Ishikawa (cell line): ENCODE results near the gene ARHGEF17.

Experiments used
- CEBPB ChIP-seq: IDR thresholded peaks from 2 replicates; pipeline ENCODE4 v1.6.1; 2012
- CREB1 ChIP-seq: IDR thresholded peaks from 2 replicates; pipeline ENCODE4 v1.6.1; 2012; ENCODE audit warnings: low read depth
- EGR1 ChIP-seq: IDR thresholded peaks from 2 replicates; pipeline ENCODE4 v1.6.1; 2012
- EP300 ChIP-seq: IDR thresholded peaks from 2 replicates; pipeline ENCODE4 v1.6.1; 2012; ENCODE audit warnings: borderline replicate concordance
- FOXM1 ChIP-seq: IDR thresholded peaks from 2 replicates; pipeline ENCODE4 v1.6.1; 2012; ENCODE audit warnings: low read depth, borderline replicate concordance
- MAX ChIP-seq: IDR thresholded peaks from 2 replicates; pipeline ENCODE4 v1.6.1; 2012
- NFIC ChIP-seq: IDR thresholded peaks from 2 replicates; pipeline ENCODE4 v1.6.1; 2012
- RAD21 ChIP-seq: IDR thresholded peaks from 2 replicates; pipeline ENCODE4 v1.6.1; 2012; ENCODE audit warnings: low read depth
- REST ChIP-seq: IDR thresholded peaks from 2 replicates; pipeline ENCODE4 v1.6.1; 2012; ENCODE audit warnings: low read depth, mild to moderate bottlenecking
- TAF1 ChIP-seq: IDR thresholded peaks from 2 replicates; pipeline ENCODE4 v1.6.1; 2012; ENCODE audit warnings: low read depth, mild to moderate bottlenecking
- TCF12 ChIP-seq: IDR thresholded peaks from 2 replicates; pipeline ENCODE4 v1.6.1; 2012; ENCODE audit warnings: low read depth
- TEAD4 ChIP-seq: IDR thresholded peaks from 2 replicates; pipeline ENCODE4 v1.6.1; 2012
- USF1 ChIP-seq: IDR thresholded peaks from 2 replicates; pipeline ENCODE4 v1.6.1; 2012
- YY1 ChIP-seq: IDR thresholded peaks from 2 replicates; pipeline ENCODE4 v1.6.1; 2012; ENCODE audit warnings: low read depth
- ZBTB7A ChIP-seq: IDR thresholded peaks from 2 replicates; pipeline ENCODE4 v1.6.1; 2012; ENCODE audit warnings: low read depth

The ARHGEF17 gene

GRCh38 chr11:73359341-73359740, 51.3 kb downstream of the ARHGEF17 start:
- TF ChIP-seq TAF1 (no peak), CREB1 (no peak), FOXM1 (no peak), MAX (no peak), USF1 (no peak), TCF12 (no peak), CEBPB (no peak), EP300 (no peak), TEAD4 (no peak), YY1 (no peak), NFIC (no peak), RAD21 (no peak), ZBTB7A (no peak), REST (no peak), EGR1 (no peak)

GRCh38 chr11:73359930-73360742, 52.1 kb downstream of the ARHGEF17 start:
- TF ChIP-seq USF1 (no peak), RAD21 (peak; percentile 59), CEBPB (no peak), TCF12 (no peak), TAF1 (no peak), MAX (no peak)

- no peak for TF ChIP-seq CEBPB
- no peak for TF ChIP-seq NFIC
- TF ChIP-seq YY1 = no peak
- no peak for TF ChIP-seq TEAD4
- TF ChIP-seq RAD21 = no peak
- no peak for TF ChIP-seq EP300
- TF ChIP-seq ZBTB7A = no peak
- TF ChIP-seq REST = no peak
- TF ChIP-seq EGR1 = no peak
- no peak for TF ChIP-seq CREB1
- no peak for TF ChIP-seq MAX
- TF ChIP-seq FOXM1 = no peak
- no peak for TF ChIP-seq TAF1
- TF ChIP-seq TCF12 = no peak
- TF ChIP-seq USF1 = no peak
Measured at GRCh38 chr11:73360743-73361369, 52.8 kb downstream of the ARHGEF17 start.

GRCh38 chr11:73361953-73362776, 54.1 kb downstream of the ARHGEF17 start:
- TF ChIP-seq MAX = no peak
